ENCODE measurements around the gene INHBA.

- TF ChIP-seq CTCF (IDR thresholded peaks at IDR 0.05; ENCODE audit: low read length) (peak; percentile 19; the same call in 1 of the 2 replicates), EZH2 (optimal IDR thresholded peaks at IDR 0.05; ENCODE audit: low read depth, low read length) (no peak), EZH2phosphoT487 (IDR thresholded peaks at IDR 0.05; ENCODE audit: low read length) (no peak)
These were observed 9.5 kb downstream of the INHBA start for GRCh38 chr7:41693150-41693997.
